ENCODE data around the gene ERC2. TPM values are rescaled to one million over a fixed set of nuclear protein-coding genes. Genes with fewer than 3 reads are reported as not detected.

Gene ERC2
- total RNA-seq, 1 donor from 2014 or later, result 7.4 TPM

DNA sequence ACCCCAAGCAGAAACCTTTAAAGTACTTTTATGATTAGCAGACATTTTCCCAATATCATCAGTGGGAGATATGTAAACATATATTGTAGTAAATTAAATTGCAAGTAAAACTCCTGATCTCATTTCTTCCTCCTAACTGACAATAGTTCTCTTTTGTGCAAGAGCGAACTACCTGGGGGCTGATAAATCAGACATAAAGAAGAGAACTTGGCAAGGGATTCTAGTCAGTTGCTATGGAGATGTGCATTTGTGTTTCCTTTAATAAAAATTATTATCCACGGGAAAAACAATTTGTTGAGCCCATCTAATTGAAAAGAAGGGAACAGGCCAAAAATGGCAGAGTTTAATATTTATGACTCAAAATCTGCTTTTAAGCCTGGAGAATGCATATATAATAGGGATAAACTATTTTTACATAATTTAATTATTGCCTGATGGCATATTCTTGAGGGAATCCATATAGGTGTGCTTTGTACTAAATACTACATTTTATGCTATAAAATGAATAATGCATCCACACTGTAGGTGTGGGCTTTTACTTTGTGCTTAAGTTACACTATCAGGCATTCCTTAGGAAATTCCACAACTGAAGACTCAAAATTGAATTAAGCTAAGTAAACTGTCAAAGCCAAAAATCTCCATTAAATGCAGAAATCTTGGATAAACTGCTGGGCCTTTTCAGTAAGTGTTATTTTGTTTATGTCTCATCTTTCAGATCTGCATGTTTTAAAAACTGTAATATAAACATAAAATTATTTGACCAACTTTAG is 258.1 kb downstream of the ERC2 start:
- no peak overlapping the region for H3K4me3 Mint-ChIP-seq (ENCODE audit: unreplicated experiment)
- no peak for FAIRE-seq
- no peak overlapping the region for H3K27ac Mint-ChIP-seq (ENCODE audit: unreplicated experiment)
- H3K9me3 Mint-ChIP-seq (ENCODE audit: unreplicated experiment), result peaks cover 7% of the 10 kb centered on the region
- TF ChIP-seq, protein P1, sequence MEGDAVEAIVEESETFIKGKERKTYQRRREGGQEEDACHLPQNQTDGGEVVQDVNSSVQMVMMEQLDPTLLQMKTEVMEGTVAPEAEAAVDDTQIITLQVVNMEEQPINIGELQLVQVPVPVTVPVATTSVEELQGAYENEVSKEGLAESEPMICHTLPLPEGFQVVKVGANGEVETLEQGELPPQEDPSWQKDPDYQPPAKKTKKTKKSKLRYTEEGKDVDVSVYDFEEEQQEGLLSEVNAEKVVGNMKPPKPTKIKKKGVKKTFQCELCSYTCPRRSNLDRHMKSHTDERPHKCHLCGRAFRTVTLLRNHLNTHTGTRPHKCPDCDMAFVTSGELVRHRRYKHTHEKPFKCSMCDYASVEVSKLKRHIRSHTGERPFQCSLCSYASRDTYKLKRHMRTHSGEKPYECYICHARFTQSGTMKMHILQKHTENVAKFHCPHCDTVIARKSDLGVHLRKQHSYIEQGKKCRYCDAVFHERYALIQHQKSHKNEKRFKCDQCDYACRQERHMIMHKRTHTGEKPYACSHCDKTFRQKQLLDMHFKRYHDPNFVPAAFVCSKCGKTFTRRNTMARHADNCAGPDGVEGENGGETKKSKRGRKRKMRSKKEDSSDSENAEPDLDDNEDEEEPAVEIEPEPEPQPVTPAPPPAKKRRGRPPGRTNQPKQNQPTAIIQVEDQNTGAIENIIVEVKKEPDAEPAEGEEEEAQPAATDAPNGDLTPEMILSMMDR (IDR thresholded peaks at IDR 0.05; ENCODE audit: insufficient read depth, low read depth, low read length), result no peak
- TF ChIP-seq EZH2 (IDR thresholded peaks at IDR 0.05; ENCODE audit: insufficient read depth, low read length), result no peak
- peaks cover 3% of the 10 kb centered on the region for H3K36me3 Mint-ChIP-seq (ENCODE audit: low read depth, unreplicated experiment)
- Histone ChIP-seq H3K36me3 (ENCODE audit: insufficient read depth, low read length) (no peaks in the 10 kb centered on the region), H4K20me1 (ENCODE audit: insufficient read depth, low read length) (no peaks in the 10 kb centered on the region), H3K4me1 (ENCODE audit: insufficient read depth, low read length) (no peaks in the 10 kb centered on the region), H3K27ac (ENCODE audit: low read depth, low read length) (no peak overlapping the region), H3K27me3 (ENCODE audit: insufficient read depth, low read length) (no peaks in the 10 kb centered on the region), H3K9me3 (ENCODE audit: insufficient read depth, low read depth, low read length) (no peaks in the 10 kb centered on the region), H3K9ac (ENCODE audit: low read length) (no peak overlapping the region), H3K79me2 (ENCODE audit: insufficient read depth, low read length) (no peaks in the 10 kb centered on the region), H3K4me3 (ENCODE audit: insufficient read depth, low read depth, low read length) (no peak overlapping the region), H2AFZ (ENCODE audit: low read depth, low read length) (no peak overlapping the region), H3K4me2 (ENCODE audit: low read length) (no peak overlapping the region)
- H3K4me1 Mint-ChIP-seq (ENCODE audit: low read depth, unreplicated experiment), result no peaks in the 10 kb centered on the region
- no peak for DNase-seq (ENCODE audit: low read depth)
- H3K27me3 Mint-ChIP-seq (ENCODE audit: low read depth, unreplicated experiment), result no peaks in the 10 kb centered on the region

DNA sequence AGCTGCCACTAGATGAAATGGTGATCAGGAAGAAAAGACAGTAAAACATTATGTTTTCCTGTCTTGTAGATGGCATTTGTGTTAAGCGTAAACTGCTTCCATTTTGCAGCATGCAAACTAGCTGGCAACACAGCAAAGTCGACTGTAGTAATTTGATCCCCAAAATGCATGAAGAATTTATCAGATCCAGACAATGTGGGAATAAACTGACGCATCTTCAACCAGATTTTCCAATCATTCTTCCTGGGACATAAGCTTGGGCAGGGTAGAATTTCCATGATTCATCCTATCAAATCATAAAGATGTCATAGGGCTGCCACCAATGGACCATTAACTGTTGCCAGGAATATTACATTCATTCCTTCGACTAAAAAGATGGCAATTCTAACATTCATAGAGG is 260.3 kb downstream of the ERC2 start:
- DNase-seq (ENCODE audit: low read depth) (no peak), FAIRE-seq (no peak)
- Mint-ChIP-seq H3K27ac (ENCODE audit: unreplicated experiment) (no peak overlapping the region), H3K9me3 (ENCODE audit: unreplicated experiment) (peaks cover 7% of the 10 kb centered on the region), H3K36me3 (ENCODE audit: low read depth, unreplicated experiment) (peaks cover 3% of the 10 kb centered on the region), H3K4me3 (ENCODE audit: unreplicated experiment) (no peak overlapping the region), H3K4me1 (ENCODE audit: low read depth, unreplicated experiment) (no peaks in the 10 kb centered on the region), H3K27me3 (ENCODE audit: low read depth, unreplicated experiment) (no peaks in the 10 kb centered on the region)
- Histone ChIP-seq H3K4me3 (ENCODE audit: insufficient read depth, low read depth, low read length) (no peak overlapping the region), H3K9me3 (ENCODE audit: insufficient read depth, low read depth, low read length) (no peaks in the 10 kb centered on the region), H3K4me1 (ENCODE audit: insufficient read depth, low read length) (no peaks in the 10 kb centered on the region), H3K36me3 (ENCODE audit: insufficient read depth, low read length) (no peaks in the 10 kb centered on the region), H3K9ac (ENCODE audit: low read length) (no peak overlapping the region), H3K27ac (ENCODE audit: low read depth, low read length) (no peak overlapping the region), H2AFZ (ENCODE audit: low read depth, low read length) (no peak overlapping the region), H3K27me3 (ENCODE audit: insufficient read depth, low read length) (no peaks in the 10 kb centered on the region), H3K4me2 (ENCODE audit: low read length) (no peak overlapping the region), H3K79me2 (ENCODE audit: insufficient read depth, low read length) (no peaks in the 10 kb centered on the region), H4K20me1 (ENCODE audit: insufficient read depth, low read length) (no peaks in the 10 kb centered on the region)
- no peak for TF ChIP-seq EZH2 (IDR thresholded peaks at IDR 0.05; ENCODE audit: insufficient read depth, low read length)
- TF ChIP-seq, protein P1 (IDR thresholded peaks at IDR 0.05; ENCODE audit: insufficient read depth, low read depth, low read length), result no peak

DNA sequence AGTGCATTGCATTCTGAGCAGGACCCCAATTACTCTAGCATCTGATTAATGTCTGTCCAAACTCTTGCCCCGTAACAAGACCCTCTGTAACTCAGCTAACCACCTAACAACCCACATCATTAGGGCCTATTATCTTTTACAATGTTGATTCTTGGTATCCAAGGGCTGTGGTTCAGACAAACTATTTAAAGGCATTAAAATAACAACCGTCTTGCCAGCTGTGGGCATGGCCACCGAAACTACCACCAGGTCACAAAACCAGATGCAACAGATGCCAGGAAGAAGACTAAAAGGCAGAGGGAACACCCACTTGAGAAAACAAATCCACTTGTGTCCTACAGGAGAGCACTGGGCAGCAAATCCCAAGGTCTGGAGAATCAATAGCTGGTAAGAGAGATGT is 262.9 kb downstream of the ERC2 start:
- H4K20me1 ChIP-seq (ENCODE audit: insufficient read depth, low read length), result no peaks in the 10 kb centered on the region
- no peak overlapping the region for H3K4me3 Mint-ChIP-seq (ENCODE audit: unreplicated experiment)
- H3K9me3 ChIP-seq (ENCODE audit: insufficient read depth, low read depth, low read length), result no peaks in the 10 kb centered on the region
- H3K4me3 ChIP-seq (ENCODE audit: insufficient read depth, low read depth, low read length), result no peak overlapping the region
- no peak for TF ChIP-seq EZH2 (IDR thresholded peaks at IDR 0.05; ENCODE audit: insufficient read depth, low read length)
- TF ChIP-seq, protein P1 (IDR thresholded peaks at IDR 0.05; ENCODE audit: insufficient read depth, low read depth, low read length), result no peak
- H3K27me3 Mint-ChIP-seq (ENCODE audit: low read depth, unreplicated experiment), result no peaks in the 10 kb centered on the region
- H3K4me2 ChIP-seq (ENCODE audit: low read length), result no peak overlapping the region
- peaks cover 2% of the 10 kb centered on the region for H3K9me3 Mint-ChIP-seq (ENCODE audit: unreplicated experiment)
- H3K4me1 Mint-ChIP-seq (ENCODE audit: low read depth, unreplicated experiment), result no peaks in the 10 kb centered on the region
- no peak for DNase-seq (ENCODE audit: low read depth)
- no peak for FAIRE-seq
- H3K36me3 ChIP-seq (ENCODE audit: insufficient read depth, low read length), result no peaks in the 10 kb centered on the region
- H3K36me3 Mint-ChIP-seq (ENCODE audit: low read depth, unreplicated experiment), result no peaks in the 10 kb centered on the region
- no peak overlapping the region for H3K27ac Mint-ChIP-seq (ENCODE audit: unreplicated experiment)
- no peak overlapping the region for H2AFZ ChIP-seq (ENCODE audit: low read depth, low read length)
- H3K79me2 ChIP-seq (ENCODE audit: insufficient read depth, low read length), result no peaks in the 10 kb centered on the region
- H3K27me3 ChIP-seq (ENCODE audit: insufficient read depth, low read length), result no peaks in the 10 kb centered on the region
- H3K9ac ChIP-seq (ENCODE audit: low read length), result no peak overlapping the region
- H3K27ac ChIP-seq (ENCODE audit: low read depth, low read length), result no peak overlapping the region
- no peaks in the 10 kb centered on the region for H3K4me1 ChIP-seq (ENCODE audit: insufficient read depth, low read length)

Data from astrocyte (in vitro differentiated cells and primary cell).